T-cell (primary cell): Measurements from ENCODE around the gene S100A4. TPM values are rescaled to one million over a fixed set of nuclear protein-coding genes. Genes with fewer than 3 reads are reported as not detected.
A peak's percentile ranks its signal among the peaks of the same experiment; 100 is the strongest.

Source experiments
- ATAC-seq, 4 experiments: fragments of 200-7000 bp in 3 of 4; fragments of 150-1000 bp in 1 of 4; cut with Tn5 transposase; replicated peaks in 1 of 4; 1 replicate in 3 of 4; 2 replicates in 1 of 4; pipeline ENCODE4 v1.10.0; 2021; ENCODE audit warnings: moderate library complexity in 3 of 4, mild to moderate bottlenecking in 2 of 4, moderate number of reproducible peaks in 1 of 4
- CTCF ChIA-PET, 2 donors: fragments of 300-600 bp; sonication (Branson Sonifier 250); formaldehyde crosslinking; loops; one replicate each; lab custom pipeline; 2022; ENCODE audit warnings: antibody characterized with exemption in 2 of 2; lab: Charles Lee
- POLR2A ChIA-PET, 2 donors: fragments of 300-600 bp; sonication (Branson Sonifier 250); formaldehyde crosslinking; loops; one replicate each; lab custom pipeline; 2022; ENCODE audit warnings: antibody characterized with exemption in 2 of 2; lab: Charles Lee
- DNase-seq, 35 experiments: peaks; one replicate each; pipeline versions ENCODE4 v3.0.0 to v3.0.0-alpha.2; 2013 to 2023
- H3K27ac ChIP-seq: one replicate; pipeline ENCODE4 v1.5.1; 2013; ENCODE audit warnings: low read length
- H3K27me3 ChIP-seq, 2 experiments: replicated peaks in 1 of 2; 1 replicate in 1 of 2; 2 replicates in 1 of 2; pipeline versions ENCODE4 v1.6.1 to v1.7.0; 2013; ENCODE audit warnings: low read length in 1 of 2, mixed read lengths in 1 of 2; ENCODE audit not compliant: control insufficient read depth in 2 of 2, insufficient read depth in 2 of 2; ENCODE audit errors: extremely low read depth in 1 of 2
- H3K36me3 ChIP-seq, 2 donors: 1 replicate in 1 of 2; 2 replicates in 1 of 2; pipeline versions ENCODE4 v1.6.1 to v1.7.0; 2013; ENCODE audit warnings: low read length in 1 of 2; ENCODE audit not compliant: control insufficient read depth in 2 of 2, insufficient read depth in 1 of 2; ENCODE audit errors: extremely low read depth in 1 of 2
- H3K4me1 ChIP-seq, 2 experiments: 1 replicate in 1 of 2; 2 replicates in 1 of 2; pipeline versions ENCODE4 v1.6.1 to v1.7.0; 2013; ENCODE audit warnings: low read length in 2 of 2, mixed read lengths in 1 of 2; ENCODE audit not compliant: insufficient read depth in 2 of 2, control insufficient read depth in 1 of 2; ENCODE audit errors: extremely low read depth in 1 of 2
- H3K4me3 ChIP-seq, 2 donors: 1 replicate in 1 of 2; 2 replicates in 1 of 2; pipeline versions ENCODE4 v1.5.1 to v1.7.0; 2013; ENCODE audit warnings: mild to moderate bottlenecking in 2 of 2, low read length in 1 of 2, moderate library complexity in 1 of 2; ENCODE audit not compliant: control insufficient read depth in 1 of 2; ENCODE audit errors: extremely low read depth in 1 of 2
- H3K9me3 ChIP-seq: 2 replicates; pipeline ENCODE4 v1.7.0; 2013
- H3K27ac Mint-ChIP-seq, 2 donors: one replicate each; pipeline ENCODE4 v1.8.0; 2020 to 2021; ENCODE audit warnings: mild to moderate bottlenecking in 2 of 2, mixed read lengths in 2 of 2
- H3K27me3 Mint-ChIP-seq, 2 donors: one replicate each; pipeline ENCODE4 v1.8.0; 2021 to 2022; ENCODE audit warnings: mixed read lengths in 2 of 2
- H3K36me3 Mint-ChIP-seq: one replicate; pipeline ENCODE4 v1.8.0; 2021; ENCODE audit warnings: mixed read lengths
- H3K4me1 Mint-ChIP-seq, 3 donors: one replicate each; pipeline ENCODE4 v1.8.0; 2020 to 2022; ENCODE audit warnings: mixed read lengths in 3 of 3, mild to moderate bottlenecking in 1 of 3
- H3K4me3 Mint-ChIP-seq, 3 donors: one replicate each; pipeline ENCODE4 v1.8.0; 2020 to 2022; ENCODE audit warnings: mild to moderate bottlenecking in 3 of 3, mixed read lengths in 3 of 3, moderate library complexity in 3 of 3
- H3K9me3 Mint-ChIP-seq, 3 donors: one replicate each; pipeline ENCODE4 v1.8.0; 2020 to 2022; ENCODE audit warnings: mixed read lengths in 3 of 3
- WGBS: methylation state at CpG from one replicate; pipeline ENCODE4 v1.1.5; 2013; ENCODE audit warnings: missing lambda C conversion rate; ENCODE audit not compliant: insufficient coverage; 5-methylcytosine and 5-hydroxymethylcytosine counted together
- total RNA-seq, 35 experiments: library from RNA in 6 of 35; stranded (reverse) in 6 of 35; fragments of 120-200 nt in 1 of 35; gene quantifications; one replicate each; pipeline versions ENCODE4 v1.2.1 to v1.2.4 and lab custom pipeline; 2013 to 2026

The S100A4 gene
- total RNA-seq, 5 donors from 2014 or later (not counting 1 experiment from before 2014, with no cell fraction given) = 297 to 698 (median 384) TPM

DNA sequence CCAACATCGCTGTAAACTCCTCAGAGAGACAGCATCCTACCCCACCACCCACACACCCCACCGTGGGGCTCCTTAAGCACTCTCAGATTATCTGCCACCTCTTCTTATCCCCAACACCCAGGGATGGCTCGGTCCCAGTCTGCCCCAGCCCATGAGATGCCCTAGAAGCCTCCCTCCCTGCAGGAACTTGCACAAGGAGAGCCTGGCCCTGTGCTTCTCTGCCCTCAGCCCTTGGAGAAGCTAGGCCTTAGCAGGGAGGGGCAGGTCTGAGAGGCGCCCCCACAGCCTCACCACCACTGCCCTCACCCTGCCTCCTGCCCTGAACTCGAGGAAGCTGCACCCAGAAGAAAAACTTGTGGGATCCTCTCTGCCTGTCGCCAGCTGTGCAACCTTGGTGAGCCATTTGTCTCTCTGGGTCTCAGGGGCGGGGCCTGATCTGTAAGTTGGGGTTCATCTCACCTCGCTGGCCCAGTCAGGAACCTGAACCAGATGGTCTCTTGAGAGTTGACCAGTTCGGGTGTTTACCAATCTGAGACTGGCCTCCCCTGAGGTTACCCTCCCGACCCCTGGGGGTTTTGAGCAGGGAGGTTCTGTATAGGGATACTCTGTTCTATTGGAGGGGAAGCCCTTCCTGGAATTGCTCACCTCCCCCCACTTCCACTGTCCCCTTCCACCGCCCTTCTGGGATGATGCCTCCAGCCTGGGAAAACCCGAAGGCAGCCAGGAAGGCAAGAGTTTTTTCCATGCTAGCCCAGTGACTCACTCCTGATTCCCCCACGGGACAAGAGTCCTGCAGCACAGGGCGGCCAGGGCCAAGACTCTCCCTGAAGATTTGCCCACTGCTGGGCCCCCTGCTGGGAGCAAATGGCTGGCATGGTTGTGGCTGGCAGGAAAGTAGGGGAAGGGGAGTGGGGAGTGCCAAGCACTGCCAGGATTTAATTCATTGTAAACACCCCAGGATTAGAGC is 3.4 kb upstream of the S100A4 start, which contains the start of gene S100A3:
Gene S100A3, minus strand, starts transcription at position 537 of the 967 bp plus-strand sequence. CDS start 773 bp downstream, outside the sequence.
- Histone ChIP-seq H3K36me3 (peaks cover 0 to 5% of the 10 kb centered on the region in 2 donors), H3K4me1 (peaks cover 20 to 35% of the 10 kb centered on the region in 2 experiments), H3K9me3 (no peaks in the 10 kb centered on the region), H3K27ac (no peak within 1 kb of the TSS), H3K4me3 (no peak within 1 kb of the TSS), H3K27me3 (peaks cover 0 to 3% of the 10 kb centered on the region in 2 experiments)
- POLR2A ChIA-PET = no interaction called here
- peak within 1 kb of the TSS; percentile 11 to 100 for H3K27ac Mint-ChIP-seq
- ATAC-seq (no peak), DNase-seq (no peak)
- CTCF ChIA-PET = interaction anchor here in 1 of 2 donors (0.5 to 2.3 kb wide), 2 partner anchors 14 to 17 kb away, joined by 3 to 8 read pairs; no protein-coding TSS in a partner anchor
- H3K36me3 Mint-ChIP-seq = peaks cover 9% of the 10 kb centered on the region
- no peaks in the 10 kb centered on the region for H3K9me3 Mint-ChIP-seq
- 86% methylated on average over 8 of the region's 14 CpGs for WGBS
- no peaks in the 10 kb centered on the region for H3K27me3 Mint-ChIP-seq
- H3K4me3 Mint-ChIP-seq = no peak within 1 kb of the TSS
- H3K4me1 Mint-ChIP-seq = peaks cover 29 to 49% (median 47%) of the 10 kb centered on the region in 3 donors

DNA sequence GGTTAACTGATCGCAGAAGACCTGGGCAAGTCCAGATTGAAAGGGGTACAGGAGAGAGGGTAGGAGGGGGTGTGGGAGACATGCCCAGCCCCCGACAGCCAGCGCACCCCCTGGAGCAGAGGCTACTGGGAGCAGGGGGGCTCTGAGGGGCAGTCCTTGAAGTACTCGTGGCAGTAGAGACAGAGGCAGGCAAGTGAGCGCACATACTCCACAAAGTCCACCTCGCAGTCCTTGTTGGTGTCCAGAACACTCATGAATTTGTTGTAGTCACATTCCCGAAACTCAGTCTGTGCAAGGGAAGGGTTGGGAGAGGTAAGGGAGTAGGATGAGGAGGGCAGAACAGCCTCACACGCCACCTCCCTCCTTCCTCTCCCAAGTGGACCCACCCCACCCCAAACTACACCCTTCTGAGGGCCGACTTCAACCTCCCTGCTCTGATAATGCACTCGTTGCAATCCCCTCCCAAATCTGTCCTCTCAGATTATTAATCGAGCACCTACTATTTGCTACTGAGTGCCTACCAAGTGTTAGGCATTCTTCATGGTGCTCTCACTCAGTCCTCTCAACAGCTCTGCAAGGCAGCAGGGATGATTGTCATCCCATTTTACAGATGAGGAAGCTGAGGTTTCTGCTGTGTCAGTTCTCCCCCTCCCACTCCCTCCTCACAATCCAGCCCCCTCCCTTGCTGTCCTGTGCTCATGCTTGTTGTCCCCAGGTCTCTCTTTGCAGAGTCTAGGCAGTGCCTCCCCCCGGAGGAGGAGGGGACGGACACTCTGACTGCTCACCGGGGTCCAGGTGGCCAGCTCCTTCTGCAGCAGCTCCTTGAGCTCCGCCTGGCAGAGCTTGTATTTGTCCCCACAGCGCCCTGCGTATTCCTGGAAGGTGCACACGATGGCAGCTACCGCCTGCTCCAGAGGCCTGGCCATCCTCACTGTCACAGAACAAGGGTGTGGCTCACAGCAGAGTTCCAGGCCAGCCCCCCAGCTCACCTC is 2.2 kb upstream of the S100A4 start:
- ChIA-PET POLR2A (no interaction called here), CTCF (interaction anchor here in 1 of 2 donors (0.5 kb wide), 1 partner anchor 130 kb away, joined by 4 read pairs; no protein-coding TSS in a partner anchor)
- Histone ChIP-seq H3K27me3 (peaks cover 0 to 3% of the 10 kb centered on the region in 2 experiments), H3K9me3 (no peaks in the 10 kb centered on the region), H3K36me3 (peaks cover 0 to 17% of the 10 kb centered on the region in 2 donors), H3K27ac (no peak overlapping the region), H3K4me3 (no peak overlapping the region), H3K4me1 (peaks cover 32 to 47% of the 10 kb centered on the region in 2 experiments)
- H3K4me3 Mint-ChIP-seq = no peak overlapping the region
- ATAC-seq (no peak), DNase-seq (no peak)
- H3K36me3 Mint-ChIP-seq = peaks cover 17% of the 10 kb centered on the region
- peaks cover 41 to 61% (median 49%) of the 10 kb centered on the region in 3 donors for H3K4me1 Mint-ChIP-seq
- 85% methylated on average over 15 of the region's 19 CpGs for WGBS
- H3K27ac Mint-ChIP-seq = peak overlapping the region; percentile 11 to 100
- H3K9me3 Mint-ChIP-seq = no peaks in the 10 kb centered on the region
- no peaks in the 10 kb centered on the region for H3K27me3 Mint-ChIP-seq

DNA sequence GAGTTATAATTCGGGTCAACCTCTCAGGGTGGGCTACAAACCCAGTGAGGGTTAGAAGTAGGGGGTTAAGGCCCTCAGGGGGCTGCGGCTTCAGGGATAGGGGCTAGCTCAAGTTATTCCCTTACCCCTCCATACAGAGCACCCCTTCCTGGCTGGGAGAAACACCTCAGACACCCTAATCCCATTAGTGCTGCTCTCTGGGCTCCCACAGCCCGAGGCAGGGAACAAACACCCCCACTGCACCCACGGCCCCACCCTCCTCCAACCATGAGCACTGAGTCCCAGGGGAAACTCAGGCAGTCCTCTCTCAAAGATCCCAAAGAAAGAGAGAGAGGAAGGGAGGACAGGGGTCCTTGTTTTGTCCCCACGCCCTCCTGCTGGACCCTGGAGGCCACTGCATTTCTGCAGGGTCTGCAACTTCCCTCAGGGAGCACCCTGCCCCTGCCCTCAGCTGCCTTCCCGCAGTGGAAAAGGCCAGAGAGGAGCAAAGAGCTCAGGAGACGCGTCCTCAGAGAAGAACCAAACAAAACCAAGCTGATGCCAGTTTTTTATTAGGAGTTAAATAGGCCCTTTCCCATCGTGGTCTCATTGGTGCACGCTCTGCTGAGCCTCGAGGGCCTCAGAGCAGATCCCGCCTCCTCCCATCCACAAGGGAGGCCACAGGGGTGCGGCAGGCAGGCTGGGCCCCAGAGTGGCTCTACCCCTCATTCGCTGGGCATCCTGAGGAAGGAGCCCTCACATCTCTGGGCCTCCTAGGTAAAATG is 1.4 kb upstream of the S100A4 start:
- peaks cover 21% of the 10 kb centered on the region for H3K36me3 Mint-ChIP-seq
- H3K4me1 ChIP-seq = peaks cover 41 to 56% of the 10 kb centered on the region in 2 experiments
- H3K4me3 Mint-ChIP-seq = peak overlapping the region in 2 of 3 donors; percentile 44 to 93
- POLR2A ChIA-PET = interaction anchor here in 1 of 2 donors (0.6 kb wide), 1 partner anchor 74 kb away, joined by 3 read pairs; no protein-coding TSS in a partner anchor
- no peaks in the 10 kb centered on the region for H3K9me3 Mint-ChIP-seq
- H3K27me3 ChIP-seq = peaks cover 0 to 3% of the 10 kb centered on the region in 2 experiments
- no peak overlapping the region for H3K4me3 ChIP-seq
- DNase-seq = no peak
- peak overlapping the region; percentile 100 for H3K27ac Mint-ChIP-seq
- H3K27me3 Mint-ChIP-seq = no peaks in the 10 kb centered on the region
- ATAC-seq = no peak
- peaks cover 0 to 18% of the 10 kb centered on the region in 2 donors for H3K36me3 ChIP-seq
- H3K9me3 ChIP-seq = no peaks in the 10 kb centered on the region
- peaks cover 50 to 70% (median 57%) of the 10 kb centered on the region in 3 donors for H3K4me1 Mint-ChIP-seq
- WGBS = no CpG with 5 or more reads among the region's 14 CpGs
- CTCF ChIA-PET = interaction anchor here (0.5 to 2.8 kb wide), 4 partner anchors 11 to 131 kb away, joined by 3 to 28 read pairs (median 8); partner anchors contain the start of genes CHTOP (in 1 of the 2) and S100A6 (in 1 of the 2)
- peak overlapping the region; percentile 86 for H3K27ac ChIP-seq

DNA sequence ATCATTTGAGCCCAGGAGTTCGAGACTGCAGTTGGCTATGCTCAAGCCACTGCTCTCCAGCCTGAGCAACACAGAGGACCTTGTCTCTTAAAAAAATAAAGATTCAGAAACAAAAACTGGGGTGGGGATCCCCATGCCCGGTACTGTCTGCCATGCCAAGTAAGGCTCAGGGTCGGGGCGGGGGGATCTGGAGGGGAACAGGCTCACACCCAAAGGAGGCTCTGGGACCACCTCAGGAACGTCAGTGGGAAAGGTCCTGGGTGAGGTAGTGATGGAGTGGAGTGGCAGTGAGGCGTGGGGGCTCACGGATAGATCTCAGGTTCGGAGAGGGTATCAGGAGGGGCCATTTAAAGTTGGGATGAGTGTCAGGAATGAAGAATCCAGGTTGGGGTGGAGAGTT is 765 bp upstream of the S100A4 start:
- peak overlapping the region in 1 of 2 donors; percentile 76 for H3K4me3 ChIP-seq
- POLR2A ChIA-PET = interaction anchor here in 1 of 2 donors (0.6 to 2.8 kb wide), 2 partner anchors 10 to 74 kb away, joined by 3 to 14 read pairs; partner anchors contain the start of gene S100A6
- ATAC-seq (no peak), DNase-seq (no peak)
- peaks cover 47 to 62% of the 10 kb centered on the region in 2 experiments for H3K4me1 ChIP-seq
- H3K27me3 ChIP-seq = peaks cover 0 to 3% of the 10 kb centered on the region in 2 experiments
- peak overlapping the region in 2 of 3 donors; percentile 44 to 93 for H3K4me3 Mint-ChIP-seq
- H3K9me3 ChIP-seq = no peaks in the 10 kb centered on the region
- H3K9me3 Mint-ChIP-seq = no peaks in the 10 kb centered on the region
- H3K36me3 ChIP-seq = peaks cover 0 to 18% of the 10 kb centered on the region in 2 donors
- peaks cover 21% of the 10 kb centered on the region for H3K36me3 Mint-ChIP-seq
- H3K27me3 Mint-ChIP-seq = no peaks in the 10 kb centered on the region
- H3K4me1 Mint-ChIP-seq = peaks cover 56 to 76% (median 63%) of the 10 kb centered on the region in 3 donors
- H3K27ac Mint-ChIP-seq = peak overlapping the region; percentile 100
- CTCF ChIA-PET = interaction anchor here in 1 of 2 donors (0.8 to 2.8 kb wide), 4 partner anchors 11 to 88 kb away, joined by 3 to 35 read pairs (median 20); partner anchors contain the start of genes CHTOP and S100A6
- peak overlapping the region; percentile 86 for H3K27ac ChIP-seq
- 92% methylated on average over 8 of the region's 8 CpGs for WGBS

DNA sequence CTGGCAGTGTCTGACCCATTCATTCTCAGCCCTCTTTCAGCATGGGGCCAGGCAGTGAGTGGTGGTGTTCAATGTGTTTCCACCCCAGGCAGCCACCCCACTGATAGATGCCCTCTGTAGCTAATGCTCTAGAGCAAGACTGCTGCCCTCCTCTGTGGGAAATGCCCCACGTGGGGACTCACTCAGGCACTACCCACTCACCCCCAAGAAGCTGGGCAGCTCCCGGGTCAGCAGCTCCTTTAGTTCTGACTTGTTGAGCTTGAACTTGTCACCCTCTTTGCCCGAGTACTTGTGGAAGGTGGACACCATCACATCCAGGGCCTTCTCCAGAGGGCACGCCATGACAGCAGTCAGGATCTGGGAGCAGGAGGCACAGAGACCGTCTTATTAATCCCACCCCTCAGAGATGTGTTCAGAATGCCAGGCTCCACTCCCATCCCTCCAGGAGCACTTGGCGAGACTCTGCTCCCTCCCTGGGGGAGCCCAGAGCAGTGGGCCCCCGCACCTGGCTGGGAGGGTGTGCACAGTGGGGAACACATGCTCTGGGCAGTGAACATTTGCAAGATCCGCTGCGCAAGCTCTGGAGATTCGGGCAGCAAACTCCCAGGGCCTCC is 1.0 kb downstream of the S100A4 start:
- Mint-ChIP-seq H3K9me3 (no peaks in the 10 kb centered on the region), H3K36me3 (peaks cover 21% of the 10 kb centered on the region), H3K4me3 (peak overlapping the region; percentile 91 to 95 (median 93)), H3K27me3 (no peaks in the 10 kb centered on the region), H3K4me1 (peaks cover 74 to 91% (median 82%) of the 10 kb centered on the region in 3 donors), H3K27ac (peak overlapping the region; percentile 100)
- H3K4me1 ChIP-seq = peaks cover 62 to 80% of the 10 kb centered on the region in 2 experiments
- DNase-seq (no peak), ATAC-seq (no peak)
- no peaks in the 10 kb centered on the region for H3K27me3 ChIP-seq
- peak overlapping the region; percentile 49 to 76 for H3K4me3 ChIP-seq
- ChIA-PET CTCF (interaction anchor here (1.1 to 2.8 kb wide), 6 partner anchors 9 to 34 kb away, joined by 3 to 35 read pairs (median 10); partner anchors contain the start of gene S100A6 (in 1 of the 2)), POLR2A (interaction anchor here (0.6 to 2.8 kb wide), 3 partner anchors 9 to 24 kb away, joined by 3 to 14 read pairs (median 4); partner anchors contain the start of gene S100A6 (in 1 of the 2))
- no peaks in the 10 kb centered on the region for H3K9me3 ChIP-seq
- peaks cover 0 to 18% of the 10 kb centered on the region in 2 donors for H3K36me3 ChIP-seq
- H3K27ac ChIP-seq = peak overlapping the region; percentile 86
- 30% methylated on average over 2 of the region's 10 CpGs for WGBS
